GM20431 (cell line): ENCODE results near the gene B3GALT6.
"Not testable (repeated sequence)": the region's sequence is repeated elsewhere in the genome, so short reads cannot be mapped to it uniquely, and the experiment has no call there.

Source experiments
- in situ Hi-C: fragments of 300-500 bp; cut with MseI, MboI; formaldehyde crosslinking; loops from one replicate; pipeline ENCODE4 v1.15.0; 2020; ENCODE audit warnings: low sequenced_read_pairs; ENCODE audit not compliant: unreplicated experiment

The B3GALT6 gene

GRCh38 chr1:1242461-1243265 lies 10.6 kb downstream of the B3GALT6 start:
- in situ Hi-C loops, result no loop called here

- in situ Hi-C loops, result no loop called here
These were observed 11.2 kb downstream of the B3GALT6 start for GRCh38 chr1:1243266-1243660.

- in situ Hi-C loops, result no loop called here
These were observed 11.8 kb downstream of the B3GALT6 start for GRCh38 chr1:1243807-1244191.

- in situ Hi-C loops, result no loop called here
These were observed 12.3 kb downstream of the B3GALT6 start for GRCh38 chr1:1244192-1244811.

GRCh38 chr1:1245178-1245816 lies 13.3 kb downstream of the B3GALT6 start:
- in situ Hi-C loops, result no loop called here

GRCh38 chr1:1245817-1246576 lies 14.0 kb downstream of the B3GALT6 start:
- in situ Hi-C loops, result no loop called here

GRCh38 chr1:1246577-1247340 lies 14.7 kb downstream of the B3GALT6 start, which contains the start of gene C1QTNF12:
Gene C1QTNF12, minus strand, starts transcription at chr1:1246722. Its CDS starts 32 bp downstream, at chr1:1246690.
- in situ Hi-C loops, result no loop called here

GRCh38 chr1:1247341-1247913 lies 15.4 kb downstream of the B3GALT6 start:
- in situ Hi-C loops, result no loop called here

GRCh38 chr1:1248009-1248913 lies 16.2 kb downstream of the B3GALT6 start:
- in situ Hi-C loops, result not testable (repeated sequence)

GRCh38 chr1:1250786-1251284 lies 18.8 kb downstream of the B3GALT6 start:
- in situ Hi-C loops, result no loop called here

GRCh38 chr1:1253314-1253713 lies 21.3 kb downstream of the B3GALT6 start:
- in situ Hi-C loops, result no loop called here

- in situ Hi-C loops, result no loop called here
These were observed 22.1 kb downstream of the B3GALT6 start for GRCh38 chr1:1253972-1254666.

GRCh38 chr1:1254667-1254998 lies 22.6 kb downstream of the B3GALT6 start:
- in situ Hi-C loops, result no loop called here

GRCh38 chr1:1255078-1255477 lies 23.0 kb downstream of the B3GALT6 start:
- in situ Hi-C loops, result no loop called here

GRCh38 chr1:1255611-1256010 lies 23.6 kb downstream of the B3GALT6 start:
- in situ Hi-C loops, result no loop called here

GRCh38 chr1:1256956-1257871 lies 25.2 kb downstream of the B3GALT6 start:
- in situ Hi-C loops, result no loop called here

GRCh38 chr1:1259119-1259488 lies 27.1 kb downstream of the B3GALT6 start:
- in situ Hi-C loops, result no loop called here
